GM12878 (cell line): ENCODE results near the gene SELENOV.

Experiments
- ATF7 ChIP-seq: fragments of 450-650 bp; IDR thresholded peaks from 2 replicates; pipeline ENCODE4 v1.6.1; 2016; ENCODE audit warnings: low read depth, mild to moderate bottlenecking
- CTCF ChIP-seq, 3 experiments: IDR thresholded peaks in 2 of 3; conservative IDR thresholded peaks in 1 of 3; 2 replicates each; pipeline ENCODE4 v1.5.1; 2011; ENCODE audit warnings: low read depth in 3 of 3, low read length in 3 of 3, mild to moderate bottlenecking in 3 of 3, control low read depth in 2 of 3, moderate library complexity in 2 of 3, inconsistent platforms in 1 of 3, mixed read lengths in 1 of 3; ENCODE audit not compliant: control insufficient read depth in 2 of 3, insufficient read depth in 1 of 3; ENCODE audit errors: extremely low read depth in 1 of 3
- POLR2A ChIP-seq: IDR thresholded peaks from 2 replicates; pipeline ENCODE4 v1.6.1; 2011; ENCODE audit warnings: low read depth, mild to moderate bottlenecking, low read length

GRCh38 chr19:39473443-39473960, 41.4 kb upstream of the SELENOV start:
- TF ChIP-seq ATF7 (no peak), POLR2A (0 out of 2 replicates have a peak, but pooled peaks have one; percentile 26), CTCF (IDR thresholded peaks at IDR 0.05 in 2 of 3, conservative IDR thresholded peaks at IDR 0.05 in 1 of 3; ENCODE audit: control insufficient read depth in 2 of 3, extremely low read depth in 1 of 3, insufficient read depth in 1 of 3, low read depth in 3 of 3, low read length in 3 of 3) (no peak)
